ENCODE data around the gene ANKRD39. TPM values are rescaled to one million over a fixed set of nuclear protein-coding genes. Genes with fewer than 3 reads are reported as not detected.

ANKRD39 gene
- total and polyA plus RNA-seq, 2 of the 8 experiments (the other 6 are each of a cell fraction or from before 2014, with no cell fraction given), result 18.5 to 21.3 TPM

GRCh38 chr2:96847586-96847985, 10.2 kb downstream of the ANKRD39 start:
- DNase-seq (ENCODE audit: low read depth in 1 of 2, low spot score in 2 of 2) (no peak), FAIRE-seq (no peak)
- Histone ChIP-seq H3K14ac (ENCODE audit: insufficient read length) (no peak overlapping the region), H3K4me2 (ENCODE audit: insufficient read depth in 1 of 2, low read depth in 2 of 2, low read length in 2 of 2) (no peak overlapping the region), H2AK5ac (ENCODE audit: low read depth, low read length) (no peak overlapping the region), H3K23ac (ENCODE audit: insufficient read length) (no peak overlapping the region), H3K23me2 (ENCODE audit: low read depth, low read length) (no peaks in the 10 kb centered on the region), H3K9ac (replicated peaks in 1 of 4; ENCODE audit: extremely low read depth in 1 of 4, low read depth in 3 of 4, low read length in 3 of 4) (no peak overlapping the region), H3K36me3 (ENCODE audit: control insufficient read depth in 2 of 4, insufficient read depth in 4 of 4, low read length in 3 of 4) (peaks cover 2 to 36% (median 10%) of the 10 kb centered on the region in 4 experiments; a peak in 5 of 8 replicates), H2BK20ac (ENCODE audit: low read length) (no peak overlapping the region), H3K79me2 (ENCODE audit: control insufficient read depth in 1 of 2, insufficient read depth in 2 of 2, low read length in 2 of 2) (no peaks in the 10 kb centered on the region), H3K9me3 (ENCODE audit: insufficient read depth in 2 of 2, low read depth in 1 of 2, low read length in 1 of 2) (no peaks in the 10 kb centered on the region), H4K5ac (ENCODE audit: insufficient read length, low read depth, low read length) (no peak overlapping the region), H4K91ac (replicated peaks; ENCODE audit: insufficient read length, low read length) (no peak overlapping the region), H4K20me1 (replicated peaks in 1 of 2; ENCODE audit: control insufficient read depth in 1 of 2, insufficient read depth in 2 of 2, low read length in 2 of 2) (peaks cover 3 to 4% of the 10 kb centered on the region in 2 experiments), H2BK15ac (ENCODE audit: low read length) (no peak overlapping the region), H3K56ac (replicated peaks; ENCODE audit: insufficient read length, low read depth, low read length) (no peak overlapping the region), H3K27me3 (replicated peaks in 1 of 4; ENCODE audit: control insufficient read depth in 3 of 4, extremely low read depth in 1 of 4, insufficient read depth in 3 of 4, low read length in 3 of 4) (no peaks in the 10 kb centered on the region), H4K8ac (ENCODE audit: extremely low read depth, insufficient read depth, low read length) (0 out of 2 replicates have a peak overlapping the region, but pooled peaks have one; percentile 51), H3K79me1 (ENCODE audit: low read depth, low read length) (0 out of 2 replicates have a peak, but pooled peaks cover 2% of the 10 kb centered on the region), H2BK12ac (ENCODE audit: low read depth, low read length) (no peak overlapping the region), H3K4me1 (replicated peaks in 1 of 4; ENCODE audit: control insufficient read depth in 3 of 4, insufficient read depth in 4 of 4, low read length in 3 of 4) (no peaks in the 10 kb centered on the region), H3K27ac (ENCODE audit: low read depth, low read length) (no peak overlapping the region), H2BK120ac (replicated peaks; ENCODE audit: low read depth, low read length) (no peak overlapping the region), H2BK5ac (ENCODE audit: low read depth, low read length) (no peak overlapping the region), H3K4me3 (ENCODE audit: extremely low read depth in 1 of 4, insufficient read depth in 2 of 4, low read depth in 3 of 4, low read length in 4 of 4) (no peak overlapping the region), H3K4ac (replicated peaks; ENCODE audit: insufficient read length, low read depth, low read length) (no peak overlapping the region), H2AFZ (ENCODE audit: low read length) (no peak overlapping the region), H3K18ac (ENCODE audit: extremely low read depth, low read length) (no peak overlapping the region)
- CTCF ChIA-PET (ENCODE audit: partially characterized antibody), result interaction anchor here (0.6 to 2.2 kb wide), 5 partner anchors 10 to 584 kb away, joined by 3 to 6 read pairs (median 4); partner anchors contain the start of gene ANKRD39
- TF ChIP-seq CEBPB (IDR thresholded peaks at IDR 0.05; ENCODE audit: low read depth, low read length), result no peak
- no peak for TF ChIP-seq MAFK (IDR thresholded peaks at IDR 0.05; ENCODE audit: low read depth, low read length)
- TF ChIP-seq JUND (IDR thresholded peaks at IDR 0.05; ENCODE audit: low read length), result no peak
- TF ChIP-seq PHF8 (conservative IDR thresholded peaks at IDR 0.05; ENCODE audit: low read depth, low read length), result no peak
- TF ChIP-seq FOSL1 (IDR thresholded peaks at IDR 0.05; ENCODE audit: insufficient read depth, low read depth, low read length), result no peak
- POLR2A ChIA-PET (ENCODE audit: partially characterized antibody), result interaction anchor here (2.7 to 6.9 kb wide), 3 partner anchors 9 to 14 kb away, joined by 6 to 39 read pairs (median 9); partner anchors contain the start of gene ANKRD39
- WGBS, 2 experiments (ENCODE audit: extremely low coverage in 1 of 2, insufficient coverage in 1 of 2, insufficient read length in 1 of 2, insufficient replicate concordance in 2 of 2, low coverage in 1 of 2, low lambda C conversion rate in 2 of 2, missing lambda C conversion rate in 1 of 2), result 92% methylated on average over 10 of the region's 10 CpGs; no CpG with 5 or more reads in 1 of the 2 experiments

Measured in H1 (cell line).